Mesenchymal stem cell (in vitro differentiated cells and primary cell): ENCODE measurements around the gene ZYX.

Source experiments
- DNase-seq: peaks from one replicate; pipeline ENCODE4 v3.0.0-alpha.2; 2013
- H2AFZ ChIP-seq: one replicate; pipeline ENCODE4 v1.6.1; 2013; ENCODE audit warnings: low read depth, mild to moderate bottlenecking, control low read depth, inconsistent platforms, low read length, moderate library complexity
- H2AK5ac ChIP-seq: 2 replicates; pipeline ENCODE4 v1.6.1; 2013; ENCODE audit warnings: low read length, moderate library complexity, mild to moderate bottlenecking, inconsistent platforms; ENCODE audit not compliant: severe bottlenecking
- H2BK120ac ChIP-seq: one replicate; pipeline ENCODE4 v1.6.1; 2013; ENCODE audit warnings: low read depth, mild to moderate bottlenecking, inconsistent platforms, low read length, moderate library complexity
- H2BK12ac ChIP-seq, 2 experiments: one replicate each; pipeline ENCODE4 v1.6.1; 2013; ENCODE audit warnings: inconsistent platforms in 2 of 2, low read length in 2 of 2, mild to moderate bottlenecking in 2 of 2, moderate library complexity in 2 of 2, control low read depth in 1 of 2
- H2BK15ac ChIP-seq: one replicate; pipeline ENCODE4 v1.6.1; 2013; ENCODE audit warnings: mild to moderate bottlenecking, low read depth, inconsistent platforms; ENCODE audit not compliant: poor library complexity, severe bottlenecking
- H2BK5ac ChIP-seq: 2 replicates; pipeline ENCODE4 v1.6.1; 2013; ENCODE audit warnings: low read depth, mild to moderate bottlenecking, low read length, control low read depth, inconsistent platforms; ENCODE audit not compliant: poor library complexity, severe bottlenecking
- H3K14ac ChIP-seq, 2 experiments: one replicate each; pipeline ENCODE4 v1.6.1; 2013; ENCODE audit warnings: inconsistent platforms in 2 of 2, low read length in 2 of 2, control low read depth in 1 of 2, mild to moderate bottlenecking in 1 of 2, moderate library complexity in 1 of 2
- H3K18ac ChIP-seq, 2 experiments: one replicate each; pipeline ENCODE4 v1.6.1; 2013; ENCODE audit warnings: inconsistent platforms in 2 of 2, low read length in 2 of 2, control low read depth in 1 of 2, low read depth in 1 of 2, mild to moderate bottlenecking in 1 of 2
- H3K23ac ChIP-seq, 2 experiments: one replicate each; pipeline ENCODE4 v1.6.1; 2013; ENCODE audit warnings: inconsistent platforms in 2 of 2, low read length in 2 of 2, mild to moderate bottlenecking in 2 of 2, moderate library complexity in 2 of 2, control low read depth in 1 of 2
- H3K27ac ChIP-seq: 2 replicates; pipeline ENCODE4 v1.5.1; 2013; ENCODE audit warnings: mild to moderate bottlenecking, moderate library complexity, low read length, control low read depth, inconsistent platforms; ENCODE audit not compliant: poor library complexity, severe bottlenecking
- H3K27me3 ChIP-seq, 2 experiments: 2 replicates each; pipeline versions ENCODE4 v1.6.1 to v1.7.0; 2013; ENCODE audit warnings: low read length in 2 of 2, mild to moderate bottlenecking in 2 of 2, moderate library complexity in 2 of 2, control low read depth in 1 of 2, inconsistent platforms in 1 of 2; ENCODE audit not compliant: control insufficient read depth in 1 of 2, insufficient read depth in 1 of 2
- H3K36me3 ChIP-seq, 2 experiments: 2 replicates each; pipeline versions ENCODE4 v1.6.1 to v1.7.0; 2013; ENCODE audit warnings: low read length in 2 of 2, control low read depth in 1 of 2, inconsistent platforms in 1 of 2, low read depth in 1 of 2, mild to moderate bottlenecking in 1 of 2; ENCODE audit not compliant: insufficient read depth in 2 of 2, control insufficient read depth in 1 of 2
- H3K4ac ChIP-seq, 2 experiments: one replicate each; pipeline ENCODE4 v1.6.1; 2013; ENCODE audit warnings: inconsistent platforms in 2 of 2, low read length in 2 of 2, mild to moderate bottlenecking in 2 of 2, moderate library complexity in 2 of 2, control low read depth in 1 of 2, low read depth in 1 of 2
- H3K4me1 ChIP-seq: 2 replicates; pipeline ENCODE4 v1.6.1; 2013; ENCODE audit warnings: low read depth, low read length, control low read depth; ENCODE audit not compliant: control insufficient read depth, insufficient read depth
- H3K4me2 ChIP-seq: 2 replicates; pipeline ENCODE4 v1.6.1; 2013; ENCODE audit warnings: low read length, mild to moderate bottlenecking, inconsistent platforms; ENCODE audit not compliant: poor library complexity, severe bottlenecking
- H3K4me3 ChIP-seq, 2 experiments: 2 replicates each; pipeline versions ENCODE4 v1.5.1 to v1.7.0; 2013; ENCODE audit warnings: low read length in 2 of 2, mild to moderate bottlenecking in 2 of 2, control low read depth in 1 of 2, low read depth in 1 of 2; ENCODE audit not compliant: insufficient read depth in 1 of 2
- H3K79me1 ChIP-seq: replicated peaks from 2 replicates; pipeline ENCODE4 v1.6.1; 2013; ENCODE audit warnings: mild to moderate bottlenecking, control low read depth, low read length, inconsistent platforms; ENCODE audit not compliant: poor library complexity, severe bottlenecking
- H3K9ac ChIP-seq: 2 replicates; pipeline ENCODE4 v1.7.0; 2013; ENCODE audit warnings: mild to moderate bottlenecking, low read length, moderate library complexity
- H3K9me3 ChIP-seq: 2 replicates; pipeline ENCODE4 v1.7.0; 2013; ENCODE audit warnings: mild to moderate bottlenecking, low read length; ENCODE audit not compliant: control insufficient read depth
- H4K8ac ChIP-seq: one replicate; pipeline ENCODE4 v1.6.1; 2013; ENCODE audit warnings: inconsistent platforms, mild to moderate bottlenecking, low read length, moderate library complexity
- H4K91ac ChIP-seq: one replicate; pipeline ENCODE4 v1.6.1; 2013; ENCODE audit warnings: mild to moderate bottlenecking, low read length, inconsistent platforms
- WGBS: methylation state at CpG from one replicate; pipeline ENCODE4 v1.1.7; 2013; ENCODE audit warnings: mixed read lengths; 5-methylcytosine and 5-hydroxymethylcytosine counted together

ZYX gene

GRCh38 chr7:143359771-143360353 is 21.3 kb upstream of the ZYX start:
- no peak overlapping the region for H3K4me3 ChIP-seq
- peaks cover 31 to 77% of the 10 kb centered on the region in 2 experiments for H3K27me3 ChIP-seq
- H4K8ac ChIP-seq = no peak overlapping the region
- H3K36me3 ChIP-seq = peaks cover 0 to 31% of the 10 kb centered on the region in 2 experiments
- H3K27ac ChIP-seq = no peak overlapping the region
- H2BK5ac ChIP-seq = no peak overlapping the region
- H2BK12ac ChIP-seq = no peak overlapping the region
- no peak overlapping the region for H3K18ac ChIP-seq
- no peaks in the 10 kb centered on the region for H3K79me1 ChIP-seq
- no peak overlapping the region for H3K23ac ChIP-seq
- H3K4me2 ChIP-seq = no peak overlapping the region
- H4K91ac ChIP-seq = no peak overlapping the region
- H2BK15ac ChIP-seq = no peak overlapping the region
- WGBS = 74% methylated on average over 8 of the region's 11 CpGs
- H2BK120ac ChIP-seq = no peak overlapping the region
- no peak overlapping the region for H2AFZ ChIP-seq
- peaks cover 17% of the 10 kb centered on the region for H3K4me1 ChIP-seq
- no peaks in the 10 kb centered on the region for H3K9me3 ChIP-seq
- H3K4ac ChIP-seq = no peak overlapping the region
- no peak for DNase-seq
- H3K9ac ChIP-seq = no peak overlapping the region
- no peak overlapping the region for H3K14ac ChIP-seq
- no peak overlapping the region for H2AK5ac ChIP-seq

GRCh38 chr7:143360788-143361551 is 20.2 kb upstream of the ZYX start:
- peaks cover 17% of the 10 kb centered on the region for H3K4me1 ChIP-seq
- no peak overlapping the region for H2BK15ac ChIP-seq
- H3K9me3 ChIP-seq = no peaks in the 10 kb centered on the region
- H3K36me3 ChIP-seq = peaks cover 0 to 26% of the 10 kb centered on the region in 2 experiments
- H3K27ac ChIP-seq = no peak overlapping the region
- no peak for DNase-seq
- H3K4me2 ChIP-seq = peak overlapping the region; percentile 69
- no peak overlapping the region for H4K8ac ChIP-seq
- H2BK12ac ChIP-seq = no peak overlapping the region
- no peaks in the 10 kb centered on the region for H3K79me1 ChIP-seq
- H3K23ac ChIP-seq = no peak overlapping the region
- H2BK5ac ChIP-seq = no peak overlapping the region
- H3K27me3 ChIP-seq = peaks cover 35 to 74% of the 10 kb centered on the region in 2 experiments
- H3K9ac ChIP-seq = no peak overlapping the region
- H3K4ac ChIP-seq = no peak overlapping the region
- no peak overlapping the region for H2AK5ac ChIP-seq
- H3K18ac ChIP-seq = no peak overlapping the region
- H4K91ac ChIP-seq = no peak overlapping the region
- peak overlapping the region in 1 of 2 experiments; percentile 60 for H3K4me3 ChIP-seq
- WGBS = 27% methylated on average over 19 of the region's 19 CpGs
- no peak overlapping the region for H3K14ac ChIP-seq
- H2AFZ ChIP-seq = no peak overlapping the region
- H2BK120ac ChIP-seq = no peak overlapping the region

- no peak overlapping the region for H3K18ac ChIP-seq
- H2BK120ac ChIP-seq = no peak overlapping the region
- no peaks in the 10 kb centered on the region for H3K9me3 ChIP-seq
- H3K79me1 ChIP-seq = no peaks in the 10 kb centered on the region
- peak overlapping the region; percentile 91 for H2AFZ ChIP-seq
- no peak overlapping the region for H3K4ac ChIP-seq
- H3K23ac ChIP-seq = no peak overlapping the region
- H3K9ac ChIP-seq = no peak overlapping the region
- H2AK5ac ChIP-seq = no peak overlapping the region
- peak overlapping the region; percentile 16 for H2BK15ac ChIP-seq
- peak overlapping the region; percentile 69 for H3K4me2 ChIP-seq
- no peak overlapping the region for H2BK12ac ChIP-seq
- peak overlapping the region; percentile 12 to 83 for H3K4me3 ChIP-seq
- H3K4me1 ChIP-seq = peaks cover 17% of the 10 kb centered on the region
- no peak overlapping the region for H4K91ac ChIP-seq
- no peak overlapping the region for H3K27ac ChIP-seq
- under 1% methylated on average over 24 of the region's 46 CpGs for WGBS
- DNase-seq = no peak
- H4K8ac ChIP-seq = no peak overlapping the region
- no peak overlapping the region for H3K14ac ChIP-seq
- peaks cover 35 to 74% of the 10 kb centered on the region in 2 experiments for H3K27me3 ChIP-seq
- no peak overlapping the region for H2BK5ac ChIP-seq
- peaks cover 0 to 19% of the 10 kb centered on the region in 2 experiments for H3K36me3 ChIP-seq
These were observed 19.5 kb upstream of the ZYX start for GRCh38 chr7:143361552-143362130.
